GM23248 (cell line): Measurements from ENCODE around the gene EME1. TPM values are rescaled to one million over a fixed set of nuclear protein-coding genes. Genes with fewer than 3 reads are reported as not detected.

Experiments used
- DNase-seq: peaks from one replicate; pipeline ENCODE4 v3.0.0-alpha.2; 2015
- H2AFZ ChIP-seq: fragments of 200-600 bp; sonication (generic); 2 replicates; pipeline ENCODE4 v1.6.1; 2016; ENCODE audit warnings: antibody characterized with exemption
- H3F3A ChIP-seq: fragments of 200-600 bp; sonication (generic); 2 replicates; pipeline ENCODE4 v1.6.1; 2016; ENCODE audit warnings: mild to moderate bottlenecking, antibody characterized with exemption, mixed run types; ENCODE audit not compliant: insufficient read depth
- H3K27ac ChIP-seq: fragments of 200-600 bp; sonication (generic); 2 replicates; pipeline ENCODE4 v1.5.1; 2016; ENCODE audit warnings: mild to moderate bottlenecking
- H3K27me3 ChIP-seq: fragments of 200-600 bp; sonication (generic); replicated peaks from 2 replicates; pipeline ENCODE4 v1.6.1; 2016; ENCODE audit warnings: mild to moderate bottlenecking; ENCODE audit not compliant: insufficient read depth
- H3K36me3 ChIP-seq: fragments of 200-600 bp; sonication (generic); 2 replicates; pipeline ENCODE4 v1.6.1; 2016; ENCODE audit warnings: low read depth, mild to moderate bottlenecking
- H3K4me1 ChIP-seq: fragments of 200-600 bp; sonication (generic); 2 replicates; pipeline ENCODE4 v1.6.1; 2016; ENCODE audit warnings: mild to moderate bottlenecking; ENCODE audit not compliant: insufficient read depth
- H3K4me2 ChIP-seq: fragments of 200-600 bp; sonication (generic); one replicate; pipeline ENCODE4 v1.6.1; 2016; ENCODE audit warnings: mild to moderate bottlenecking; ENCODE audit not compliant: unreplicated experiment
- H3K4me3 ChIP-seq: fragments of 200-600 bp; sonication (generic); 2 replicates; pipeline ENCODE4 v1.5.1; 2016; ENCODE audit warnings: mild to moderate bottlenecking
- H3K79me2 ChIP-seq: fragments of 200-600 bp; sonication (generic); 2 replicates; pipeline ENCODE4 v1.6.1; 2016; ENCODE audit warnings: mild to moderate bottlenecking; ENCODE audit not compliant: insufficient read depth
- H3K9ac ChIP-seq: fragments of 200-600 bp; sonication (generic); 2 replicates; pipeline ENCODE4 v1.6.1; 2016; ENCODE audit warnings: mild to moderate bottlenecking
- H3K9me2 ChIP-seq: fragments of 200-600 bp; sonication (generic); 2 replicates; pipeline ENCODE4 v1.6.1; 2016; ENCODE audit warnings: mixed run types, mild to moderate bottlenecking, moderate library complexity; ENCODE audit not compliant: insufficient read depth
- H3K9me3 ChIP-seq: fragments of 200-600 bp; sonication (generic); one replicate; pipeline ENCODE4 v1.6.1; 2017; ENCODE audit warnings: low read depth
- H4K20me1 ChIP-seq: fragments of 200-600 bp; sonication (generic); 2 replicates; pipeline ENCODE4 v1.6.0; 2016; ENCODE audit not compliant: insufficient read depth
- EZH2 ChIP-seq: fragments of 200-600 bp; sonication (generic); IDR thresholded peaks from 2 replicates; pipeline ENCODE4 v1.6.1; 2018; ENCODE audit warnings: antibody characterized with exemption, mild to moderate bottlenecking; ENCODE audit not compliant: insufficient read depth, poor library complexity, severe bottlenecking
- EZH2phosphoT487 ChIP-seq: fragments of 200-600 bp; sonication (generic); IDR thresholded peaks from 2 replicates; pipeline ENCODE4 v1.6.1; 2018; ENCODE audit warnings: antibody characterized with exemption, moderate library complexity, mild to moderate bottlenecking, low read depth; ENCODE audit not compliant: insufficient read depth
- WGBS, 2 experiments: methylation state at CpG; one replicate each; pipeline ENCODE4 v1.1.6; 2015 to 2017; ENCODE audit warnings: low lambda C conversion rate in 2 of 2, low coverage in 1 of 2; ENCODE audit errors: missing lambda C conversion rate in 2 of 2; 5-methylcytosine and 5-hydroxymethylcytosine counted together
- in situ Hi-C: fragments of 300-500 bp; cut with MboI; formaldehyde crosslinking; loops from 2 replicates; pipeline ENCODE4 v1.15.0; 2020
- polyA plus RNA-seq: library from polyadenylated mRNA; unstranded; fragments of >200 nt; fragmentation: Nextera tagmentation; extraction: Ambion mirVana; gene quantifications from 2 replicates; pipeline ENCODE4 v1.2.1, GENCODE V29; 2016
- total RNA-seq: library from RNA; depleted of rRNA; stranded (reverse); fragments of >200 nt; shearing (Covaris generic); gene quantifications from 2 replicates; pipeline ENCODE4 v1.2.3, GENCODE V29; 2014

Gene EME1
- total and polyA plus RNA-seq, 2 experiments from 2014 or later, result 4.1 to 4.3 TPM

DNA sequence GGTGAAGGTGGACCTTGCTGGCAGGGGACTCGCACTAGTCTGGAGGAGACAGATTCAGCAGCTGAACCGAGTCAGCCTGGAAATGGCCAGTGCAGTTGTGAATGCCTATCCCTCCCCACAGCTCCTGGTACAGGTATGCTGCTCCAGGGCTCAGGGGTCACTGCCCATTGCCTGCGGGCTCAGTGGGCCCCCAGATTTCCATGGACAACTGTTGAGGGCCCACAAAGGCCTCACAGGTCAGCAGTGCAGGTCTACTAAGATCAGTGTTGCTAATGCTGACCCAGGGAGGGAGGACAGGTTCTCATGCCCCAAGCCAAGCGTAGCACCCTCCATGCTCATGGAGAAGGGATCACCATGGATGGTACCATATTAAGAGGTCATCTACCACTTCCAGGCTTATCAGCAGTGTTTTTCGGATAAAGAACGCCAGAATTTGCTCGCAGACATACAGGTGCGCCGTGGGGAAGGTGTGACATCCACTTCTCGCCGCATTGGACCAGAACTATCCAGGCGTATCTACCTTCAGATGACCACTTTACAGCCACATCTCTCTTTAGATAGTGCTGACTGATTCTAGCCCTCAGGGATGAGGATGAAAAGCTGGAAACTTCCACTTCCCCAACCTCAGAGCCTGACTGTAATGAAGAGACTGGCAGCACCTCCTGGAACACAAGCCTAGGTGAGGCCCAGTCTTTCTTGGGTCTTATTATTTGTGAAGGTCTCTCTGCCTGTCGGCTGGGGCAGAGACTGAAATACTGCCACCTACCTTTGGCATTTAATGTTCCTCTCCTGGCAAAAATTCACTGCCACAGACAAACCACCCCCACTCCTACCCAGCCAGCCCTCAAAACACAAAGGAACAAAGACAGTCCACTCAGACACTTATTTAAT lies 7.6 kb downstream of the EME1 start:
- Histone ChIP-seq H3K27me3 (no peaks in the 10 kb centered on the region), H3K27ac (no peak overlapping the region), H3K4me2 (no peak overlapping the region), H3K36me3 (peaks cover 46% of the 10 kb centered on the region), H3K9me2 (no peaks in the 10 kb centered on the region), H3F3A (peaks cover 65% of the 10 kb centered on the region), H3K79me2 (peaks cover 4% of the 10 kb centered on the region; the same call in 1 of the 2 replicates), H3K4me1 (no peaks in the 10 kb centered on the region), H3K4me3 (no peak overlapping the region), H3K9ac (no peak overlapping the region), H3K9me3 (no peaks in the 10 kb centered on the region), H4K20me1 (no peaks in the 10 kb centered on the region), H2AFZ (no peak overlapping the region)
- 82 to 83% methylated on average over 13 of the region's 13 CpGs for WGBS, 2 experiments
- in situ Hi-C loops, result no loop called here
- DNase-seq, result peak; percentile 43
- TF ChIP-seq EZH2, result no peak
- no peak for TF ChIP-seq EZH2phosphoT487

DNA sequence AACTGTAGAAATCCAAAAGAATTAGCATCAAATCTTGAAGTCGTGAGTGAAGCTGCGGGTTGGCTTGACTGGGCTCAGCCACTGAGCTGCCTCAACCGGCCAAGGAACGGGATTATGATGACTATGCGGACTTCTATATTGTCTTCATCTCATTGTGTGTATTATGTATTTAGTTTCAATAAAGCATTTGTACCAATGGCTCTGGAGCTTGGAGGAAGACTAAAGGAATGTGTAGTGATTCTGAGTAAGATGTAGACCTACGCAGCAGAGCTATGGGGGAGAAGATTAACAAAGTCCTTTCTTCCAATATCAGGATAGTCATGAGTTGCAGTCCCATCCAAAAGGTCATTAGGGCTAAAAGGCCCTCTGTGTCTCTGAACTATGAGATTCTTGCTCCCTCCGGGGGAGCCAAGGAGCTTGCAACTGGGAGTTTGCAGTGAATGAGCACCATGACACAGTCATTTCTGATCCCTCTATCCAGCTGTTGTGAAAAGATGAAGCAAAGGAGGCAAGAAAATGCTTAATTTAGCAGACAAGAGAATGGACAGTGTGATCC lies 8.3 kb downstream of the EME1 start:
- Histone ChIP-seq H3K9ac (no peak overlapping the region), H3F3A (peaks cover 71% of the 10 kb centered on the region), H3K27me3 (no peaks in the 10 kb centered on the region), H3K4me2 (no peak overlapping the region), H3K4me1 (no peaks in the 10 kb centered on the region), H2AFZ (no peak overlapping the region), H3K79me2 (peaks cover 11% of the 10 kb centered on the region), H3K9me2 (no peaks in the 10 kb centered on the region), H3K36me3 (peaks cover 53% of the 10 kb centered on the region), H3K4me3 (no peak overlapping the region), H3K9me3 (no peaks in the 10 kb centered on the region), H4K20me1 (no peaks in the 10 kb centered on the region), H3K27ac (no peak overlapping the region)
- DNase-seq, result no peak
- in situ Hi-C loops, result no loop called here
- 88% methylated on average over 7 of the region's 7 CpGs for WGBS, 2 experiments
- TF ChIP-seq EZH2, result no peak
- TF ChIP-seq EZH2phosphoT487, result no peak

DNA sequence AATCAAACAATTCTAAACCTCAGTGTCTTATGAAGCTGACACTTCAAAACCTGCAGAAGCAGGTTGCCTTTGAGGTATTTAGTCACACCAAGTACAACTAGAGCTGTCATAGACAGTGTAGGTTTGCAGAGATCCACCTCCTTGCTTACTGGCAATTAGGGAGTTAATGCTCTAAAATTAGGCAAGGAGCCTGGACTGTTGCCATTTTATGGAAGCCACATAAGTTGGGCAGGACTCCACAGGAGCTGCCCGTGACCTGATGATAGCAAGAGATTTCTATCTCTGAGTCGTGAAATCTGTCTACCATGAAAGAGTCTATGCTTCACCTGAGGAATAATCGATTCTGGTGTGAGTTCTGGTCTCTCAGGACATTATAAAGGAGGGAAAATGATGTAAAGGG lies 8.9 kb downstream of the EME1 start:
- H3K9me3 ChIP-seq, result no peaks in the 10 kb centered on the region
- peaks cover 17% of the 10 kb centered on the region for H3K79me2 ChIP-seq
- peaks cover 59% of the 10 kb centered on the region for H3K36me3 ChIP-seq
- H3K27me3 ChIP-seq, result no peaks in the 10 kb centered on the region
- TF ChIP-seq EZH2, result no peak
- TF ChIP-seq EZH2phosphoT487, result no peak
- no peak overlapping the region for H3K4me3 ChIP-seq
- H3K27ac ChIP-seq, result no peak overlapping the region
- H3K9ac ChIP-seq, result no peak overlapping the region
- no peak for DNase-seq
- WGBS, 2 experiments, result 42 to 45% methylated on average over 3 of the region's 3 CpGs
- in situ Hi-C loops, result no loop called here
- H2AFZ ChIP-seq, result no peak overlapping the region
- H3K4me2 ChIP-seq, result no peak overlapping the region
- H3F3A ChIP-seq, result peaks cover 77% of the 10 kb centered on the region
- no peaks in the 10 kb centered on the region for H3K9me2 ChIP-seq
- no peaks in the 10 kb centered on the region for H3K4me1 ChIP-seq
- no peaks in the 10 kb centered on the region for H4K20me1 ChIP-seq

DNA sequence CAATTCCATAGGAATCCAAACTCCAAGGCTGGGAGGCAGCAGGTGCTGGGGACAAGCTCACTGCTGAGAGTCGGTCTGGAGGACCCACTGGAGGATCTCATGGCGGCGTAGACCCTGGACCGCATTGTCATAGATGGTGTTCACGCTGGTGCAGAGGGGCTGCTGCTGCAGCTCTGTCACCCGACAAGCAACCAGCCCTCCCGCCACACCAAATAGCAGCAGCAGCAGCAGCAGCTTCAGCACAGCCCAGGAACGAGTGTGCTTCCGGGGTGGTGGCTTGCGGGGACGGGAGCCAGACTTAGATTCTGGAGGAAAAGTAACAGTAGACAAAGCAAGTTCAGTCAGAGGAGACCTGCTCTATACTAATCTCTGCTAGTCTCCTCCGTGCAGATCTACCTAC lies 9.9 kb downstream of the EME1 start:
- Histone ChIP-seq H3F3A (peaks cover 87% of the 10 kb centered on the region), H3K9me2 (no peaks in the 10 kb centered on the region), H3K9ac (no peak overlapping the region), H3K4me3 (no peak overlapping the region), H3K9me3 (no peaks in the 10 kb centered on the region), H2AFZ (no peak overlapping the region), H3K4me1 (no peaks in the 10 kb centered on the region), H3K27ac (no peak overlapping the region), H3K79me2 (peaks cover 27% of the 10 kb centered on the region), H3K36me3 (peaks cover 69% of the 10 kb centered on the region), H4K20me1 (no peaks in the 10 kb centered on the region), H3K4me2 (no peak overlapping the region), H3K27me3 (no peaks in the 10 kb centered on the region)
- DNase-seq, result no peak
- in situ Hi-C loops, result no loop called here
- TF ChIP-seq EZH2, result no peak
- no peak for TF ChIP-seq EZH2phosphoT487
- 85 to 86% methylated on average over 12 of the region's 12 CpGs for WGBS, 2 experiments
